OCI-LY7 (cell line): ENCODE data around the gene SAPCD1.

Experiments used
- EZH2phosphoT487 ChIP-seq: fragments of 200-600 bp; sonication (generic); IDR thresholded peaks from 2 replicates; pipeline ENCODE4 v1.6.1; 2018; ENCODE audit warnings: low read depth, borderline replicate concordance, mild to moderate bottlenecking, mixed run types, antibody characterized with exemption, low read length, moderate library complexity, mixed read lengths
- TF ChIP-seq, protein P1 (sequence below): fragments of 200-600 bp; sonication (generic); conservative IDR thresholded peaks from 2 replicates; pipeline ENCODE4 v1.5.1; 2014; ENCODE audit warnings: mild to moderate bottlenecking, antibody characterized with exemption, low read length, moderate library complexity, mixed read lengths

DNA sequence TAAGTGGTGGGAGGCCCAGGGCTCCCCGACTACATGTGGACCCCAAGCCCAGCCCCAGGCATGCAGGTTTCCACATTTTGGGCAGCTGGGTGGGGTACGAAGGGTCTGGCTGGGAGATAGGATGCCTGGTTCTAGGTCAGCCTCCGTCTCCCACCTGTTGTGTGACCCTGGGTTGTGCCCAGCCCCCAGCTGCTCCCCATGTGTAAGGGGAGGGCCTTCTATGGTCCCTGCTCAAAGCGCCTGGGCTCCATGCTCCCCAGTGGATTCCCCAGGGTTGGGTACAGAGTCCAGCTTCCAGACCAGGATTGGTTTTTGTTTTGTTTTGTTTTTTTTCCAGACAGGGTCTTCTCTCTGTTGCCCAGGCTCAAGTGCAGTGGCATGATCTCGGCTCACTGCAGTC is 15.7 kb downstream of the SAPCD1 start:
- TF ChIP-seq, protein P1, sequence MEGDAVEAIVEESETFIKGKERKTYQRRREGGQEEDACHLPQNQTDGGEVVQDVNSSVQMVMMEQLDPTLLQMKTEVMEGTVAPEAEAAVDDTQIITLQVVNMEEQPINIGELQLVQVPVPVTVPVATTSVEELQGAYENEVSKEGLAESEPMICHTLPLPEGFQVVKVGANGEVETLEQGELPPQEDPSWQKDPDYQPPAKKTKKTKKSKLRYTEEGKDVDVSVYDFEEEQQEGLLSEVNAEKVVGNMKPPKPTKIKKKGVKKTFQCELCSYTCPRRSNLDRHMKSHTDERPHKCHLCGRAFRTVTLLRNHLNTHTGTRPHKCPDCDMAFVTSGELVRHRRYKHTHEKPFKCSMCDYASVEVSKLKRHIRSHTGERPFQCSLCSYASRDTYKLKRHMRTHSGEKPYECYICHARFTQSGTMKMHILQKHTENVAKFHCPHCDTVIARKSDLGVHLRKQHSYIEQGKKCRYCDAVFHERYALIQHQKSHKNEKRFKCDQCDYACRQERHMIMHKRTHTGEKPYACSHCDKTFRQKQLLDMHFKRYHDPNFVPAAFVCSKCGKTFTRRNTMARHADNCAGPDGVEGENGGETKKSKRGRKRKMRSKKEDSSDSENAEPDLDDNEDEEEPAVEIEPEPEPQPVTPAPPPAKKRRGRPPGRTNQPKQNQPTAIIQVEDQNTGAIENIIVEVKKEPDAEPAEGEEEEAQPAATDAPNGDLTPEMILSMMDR = no peak
- no peak for TF ChIP-seq EZH2phosphoT487
